G401 (cell line): ENCODE results near the gene ATP6V1D. TPM values are rescaled to one million over a fixed set of nuclear protein-coding genes. Genes with fewer than 3 reads are reported as not detected.
A peak's percentile ranks its signal among the peaks of the same experiment; 100 is the strongest.
"Not testable (repeated sequence)": the region's sequence is repeated elsewhere in the genome, so short reads cannot be mapped to it uniquely, and the experiment has no call there.

Experiments
- DNase-seq: peaks from one replicate; pipeline ENCODE4 v3.0.0-alpha.2; 2015; ENCODE audit warnings: low spot score
- in situ Hi-C: cut with HindIII; loops from 2 replicates; pipeline ENCODE4 v1.10.0; 2016; ENCODE audit warnings: low sequenced_read_pairs, mixed read lengths
- total RNA-seq: library from RNA; depleted of rRNA; stranded (reverse); fragments of >200 nt; shearing (Covaris generic); gene quantifications from 2 replicates; pipeline ENCODE4 v1.2.3, GENCODE V29; 2014

Gene ATP6V1D
- total RNA-seq, 1 experiment from 2014 or later: 168 TPM

DNA sequence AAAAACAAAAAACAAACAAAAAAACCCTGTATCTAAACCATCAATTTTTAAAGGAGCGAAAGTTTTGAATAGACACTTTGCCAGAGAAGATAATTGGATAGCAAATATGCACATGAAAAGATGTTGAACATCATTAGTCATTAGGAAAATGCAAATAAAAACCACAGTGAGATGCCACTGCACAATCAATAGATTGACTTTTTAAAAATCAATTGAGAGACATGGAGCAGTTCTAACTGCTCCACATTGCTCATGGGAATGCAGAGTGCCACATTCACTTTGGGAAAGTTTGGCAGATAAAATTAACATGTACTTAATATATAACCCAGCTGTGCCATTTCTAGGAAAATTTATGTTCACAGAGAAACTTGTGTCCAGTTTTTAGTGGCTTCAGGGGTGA is 13.2 kb upstream of the ATP6V1D start:
- DNase-seq: no peak
- in situ Hi-C loops: no loop called here

DNA sequence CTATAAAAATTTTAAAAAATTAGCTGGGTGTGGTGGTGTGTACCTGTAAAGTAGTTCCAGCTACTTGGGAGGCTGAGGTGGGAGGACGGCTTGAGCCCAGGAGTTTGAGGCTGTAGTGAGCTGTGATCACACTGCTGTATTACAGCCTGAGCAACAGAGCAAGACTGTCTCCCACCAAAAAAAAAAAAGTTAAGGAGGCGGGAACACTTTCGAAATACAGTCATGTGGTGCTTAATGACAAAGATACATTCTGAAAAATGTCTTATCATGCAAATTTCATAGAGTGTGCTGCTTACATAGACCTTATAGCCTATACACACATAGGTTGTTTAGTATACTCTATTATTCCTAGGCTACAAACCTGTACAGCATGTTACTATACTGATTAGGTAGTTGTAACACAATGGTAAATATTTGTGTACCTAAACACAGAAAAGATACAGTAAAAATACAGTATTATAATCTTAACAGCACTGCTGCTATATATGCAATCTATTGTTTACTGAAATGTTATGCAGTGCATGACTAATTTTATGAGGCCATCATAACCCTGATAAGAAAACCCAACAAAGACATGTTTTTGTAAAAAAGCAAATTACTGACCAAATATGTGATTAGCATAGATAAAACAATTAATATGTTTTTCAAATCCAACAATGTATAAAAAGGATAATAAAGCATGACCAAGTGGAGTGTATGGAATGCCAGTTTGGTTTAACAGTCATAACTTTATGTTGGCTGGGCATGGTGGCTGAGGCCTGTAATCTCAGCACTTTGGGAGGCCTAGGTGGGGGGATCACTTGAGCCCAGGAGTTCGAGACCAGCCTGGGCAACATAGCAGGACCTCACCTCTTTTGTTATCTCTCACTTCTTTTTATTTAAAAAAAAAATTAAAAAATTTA is 11.9 kb upstream of the ATP6V1D start:
- no peak for DNase-seq
- in situ Hi-C loops: no loop called here

DNA sequence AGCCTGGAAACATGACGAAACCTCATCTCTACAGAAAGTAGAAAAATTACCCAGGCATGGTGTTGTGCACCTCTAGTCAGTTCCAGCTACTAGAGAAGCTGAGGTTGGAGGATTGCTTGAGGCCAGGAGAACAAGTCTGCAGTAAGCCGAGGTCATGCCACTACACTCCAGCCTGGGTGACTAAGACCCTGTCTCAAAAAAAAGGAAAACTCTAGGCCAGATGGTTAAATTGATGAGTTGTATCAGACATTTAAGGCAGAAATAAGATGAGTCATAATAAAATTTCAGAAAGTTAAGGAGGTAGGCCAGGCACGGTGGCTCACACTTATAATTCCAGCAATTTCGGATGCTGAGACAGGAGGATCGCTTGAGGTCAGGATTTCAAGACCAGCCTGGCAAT is 11.2 kb upstream of the ATP6V1D start:
- no peak for DNase-seq

DNA sequence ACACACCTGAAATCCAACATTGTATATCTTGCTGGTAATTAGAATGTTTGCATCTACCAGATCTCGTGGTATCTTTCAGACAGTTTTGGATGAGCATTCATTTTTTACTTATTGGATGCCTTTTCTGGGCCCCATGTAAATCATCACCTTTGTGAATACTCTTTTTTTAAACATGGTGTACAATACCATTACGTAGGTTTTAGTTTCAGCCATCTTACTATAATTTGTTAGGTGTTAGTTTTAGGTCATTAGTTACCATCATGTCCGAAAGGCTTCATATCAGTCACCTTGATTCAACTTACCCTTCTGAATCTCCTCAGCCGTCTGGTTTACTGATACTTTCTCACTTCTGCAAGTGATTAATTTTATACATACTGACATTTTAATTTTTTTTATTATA is 5.9 kb upstream of the ATP6V1D start:
- in situ Hi-C loops: no loop called here
- no peak for DNase-seq

More for the DNA sequence above, 11.2 kb upstream of the ATP6V1D start:
- in situ Hi-C loops: no loop called here

DNA sequence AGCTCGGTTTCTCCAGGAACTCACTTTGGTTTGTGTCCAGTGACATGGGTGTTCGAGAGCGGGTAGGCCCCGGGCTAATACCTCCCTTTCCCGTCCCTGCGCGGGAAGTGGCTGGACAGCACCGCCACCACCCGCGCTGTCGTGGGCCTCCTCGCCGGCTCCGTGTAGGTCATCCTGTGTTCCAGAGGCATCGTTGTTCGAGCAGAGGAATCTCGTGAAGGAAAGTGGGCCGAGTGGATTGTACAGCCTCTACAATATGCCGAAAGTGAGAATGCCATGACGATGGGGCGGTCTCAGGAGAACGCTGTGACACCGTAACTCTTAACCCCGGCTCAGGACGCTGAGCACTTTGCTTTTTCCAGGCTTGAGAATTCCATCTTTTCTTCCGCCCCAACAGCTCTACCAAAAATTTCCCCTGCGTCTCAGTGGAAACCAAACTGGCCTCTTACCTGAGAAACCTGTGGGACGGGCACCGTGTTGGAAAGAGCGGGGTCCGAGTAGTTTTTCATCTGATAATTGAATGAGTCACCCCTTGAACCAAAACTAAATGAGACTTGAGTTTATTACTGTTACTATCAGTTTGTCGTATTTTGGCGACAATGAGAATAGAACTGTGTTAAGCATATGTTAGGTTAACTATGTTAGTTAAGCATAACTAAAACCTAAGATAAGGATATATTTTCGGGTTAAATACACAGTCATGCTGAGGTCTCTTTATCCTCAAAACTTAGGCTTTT is 1.0 kb upstream of the ATP6V1D start:
- in situ Hi-C loops: no loop called here
- no peak for DNase-seq

DNA sequence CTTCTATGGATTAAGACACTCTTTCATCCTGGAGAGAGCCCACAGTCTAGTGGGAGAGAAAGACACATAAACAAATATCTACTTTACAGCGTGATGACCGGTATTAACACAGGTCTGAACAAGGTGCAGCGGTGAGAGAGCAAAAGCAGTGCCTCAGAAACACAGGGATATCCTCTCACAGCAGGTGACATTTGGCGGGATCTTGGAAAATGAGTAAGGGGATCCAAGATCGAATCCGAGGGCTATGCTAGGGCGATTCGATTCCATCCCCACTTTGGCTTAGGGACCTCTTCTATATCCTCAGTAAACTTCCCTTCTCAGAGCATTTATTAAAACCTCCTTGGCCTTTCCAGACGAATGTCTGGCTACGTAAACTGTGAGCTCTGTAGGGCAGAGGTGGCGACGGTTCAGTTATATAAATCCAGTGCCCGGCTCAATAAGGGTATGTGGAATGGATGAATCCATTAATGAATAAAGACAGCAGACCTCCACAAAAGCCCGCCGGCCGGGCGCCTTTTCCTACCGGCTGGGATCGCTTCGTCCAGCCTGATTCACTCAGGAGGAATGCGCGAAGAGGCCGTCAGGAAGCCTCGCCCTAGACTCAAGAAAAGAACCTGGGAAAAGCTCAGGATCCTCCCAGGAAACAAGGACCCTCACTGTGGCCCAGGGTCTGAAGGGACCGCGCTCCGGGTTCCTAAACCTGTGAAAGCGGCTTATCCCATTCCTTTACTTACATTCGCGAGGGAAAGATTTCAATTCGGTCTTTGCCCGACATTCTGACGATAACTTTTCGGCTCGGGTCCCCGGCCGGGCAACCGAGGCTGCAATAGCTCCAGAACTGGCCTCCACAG is 455 bp downstream of the ATP6V1D start:
- DNase-seq: no peak
- in situ Hi-C loops: no loop called here

DNA sequence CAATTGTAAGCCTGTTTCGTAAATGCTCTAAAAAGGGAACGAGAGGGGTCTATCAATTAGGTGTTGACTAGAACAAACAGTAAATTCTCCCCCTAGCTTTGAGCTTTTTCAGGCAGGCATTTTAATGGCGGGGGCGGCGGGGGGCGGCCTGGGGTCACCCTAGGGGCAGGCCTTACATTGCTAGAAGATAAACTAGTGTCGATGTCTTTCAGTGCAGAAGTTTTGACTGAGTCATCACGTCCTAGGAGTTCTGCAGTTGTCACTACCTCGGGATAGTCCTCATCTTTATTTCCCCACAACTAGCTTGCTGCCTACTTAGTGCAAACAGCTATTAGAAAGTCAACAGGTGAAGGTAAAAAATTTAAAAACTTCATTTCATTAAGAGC is 1.6 kb downstream of the ATP6V1D start:
- in situ Hi-C loops: no loop called here
- no peak for DNase-seq

DNA sequence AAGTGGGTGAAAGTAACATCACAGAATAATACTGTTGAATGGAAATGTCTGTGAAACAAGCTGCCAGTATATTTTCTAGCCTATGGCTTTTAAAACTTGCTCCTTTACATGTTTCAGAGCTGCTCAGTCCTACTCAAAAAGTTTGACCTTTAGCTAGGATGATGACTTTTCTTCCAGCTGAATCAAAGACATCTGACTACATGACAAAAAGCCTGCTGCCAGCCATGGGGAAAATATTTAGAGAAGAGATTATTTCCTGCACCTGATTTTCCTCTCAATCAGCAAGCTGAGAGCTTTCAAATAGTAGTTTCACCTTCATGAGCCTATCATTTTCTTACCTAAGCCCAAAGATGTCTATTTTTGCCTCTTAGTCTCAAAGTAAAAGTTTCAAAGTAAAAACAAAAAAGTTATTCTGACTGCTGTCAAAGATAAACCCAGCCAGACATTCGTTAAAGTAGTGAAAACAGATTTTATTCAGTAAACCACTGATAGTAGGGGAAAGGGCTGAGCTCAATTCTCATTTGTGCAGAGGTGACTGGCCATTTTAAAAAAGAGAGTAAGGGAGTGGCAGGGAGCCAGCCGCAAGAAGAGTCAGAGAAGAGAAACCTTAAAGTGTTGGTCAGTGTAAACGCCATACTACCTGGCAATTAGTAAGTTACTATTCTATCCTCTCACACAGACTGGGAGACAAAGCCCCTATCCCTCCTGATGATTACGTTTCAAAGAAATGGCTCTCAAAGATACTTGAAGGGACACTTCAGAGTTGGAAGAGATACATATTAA is 2.2 kb downstream of the ATP6V1D start:
- in situ Hi-C loops: no loop called here
- no peak for DNase-seq

DNA sequence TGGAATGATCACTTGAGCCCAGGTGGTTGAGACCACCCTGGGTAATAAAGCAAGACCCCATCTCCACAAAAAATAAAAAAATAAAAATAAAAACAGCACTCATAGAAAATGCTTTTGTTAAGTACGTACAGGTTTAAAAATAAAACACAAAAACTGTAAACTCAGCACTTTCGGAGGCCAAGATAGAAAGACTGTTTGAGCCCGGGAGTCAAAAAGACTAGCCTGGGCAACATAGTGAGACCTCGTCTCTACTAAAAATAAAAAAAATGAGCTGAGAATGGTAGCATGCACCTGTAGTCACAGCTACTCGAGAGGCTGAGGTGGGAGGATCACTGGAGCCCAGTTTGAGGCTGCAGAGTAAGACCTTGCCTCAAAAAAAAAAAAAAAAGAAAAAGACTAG is 7.5 kb downstream of the ATP6V1D start:
- in situ Hi-C loops: no loop called here
- DNase-seq: no peak

DNA sequence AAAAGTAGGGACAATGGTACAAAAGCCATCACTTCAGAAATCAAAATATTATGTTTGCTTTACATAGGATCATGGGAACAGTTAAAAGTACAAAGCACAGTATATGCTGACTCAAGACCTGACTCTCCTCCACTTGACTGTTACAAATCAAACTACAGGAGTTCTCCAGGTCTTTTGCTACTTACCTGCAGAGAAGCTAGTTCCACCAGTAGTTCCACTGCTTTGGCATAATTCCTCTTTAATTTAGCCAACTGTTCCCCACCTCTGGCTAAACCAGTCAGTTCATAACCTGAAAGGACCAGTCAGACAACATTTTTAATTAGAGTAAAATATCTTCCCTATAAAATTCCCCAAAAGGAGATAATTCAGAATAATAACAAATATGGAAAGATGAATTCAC is 14.0 kb downstream of the ATP6V1D start:
- in situ Hi-C loops: no loop called here
- DNase-seq: no peak

DNA sequence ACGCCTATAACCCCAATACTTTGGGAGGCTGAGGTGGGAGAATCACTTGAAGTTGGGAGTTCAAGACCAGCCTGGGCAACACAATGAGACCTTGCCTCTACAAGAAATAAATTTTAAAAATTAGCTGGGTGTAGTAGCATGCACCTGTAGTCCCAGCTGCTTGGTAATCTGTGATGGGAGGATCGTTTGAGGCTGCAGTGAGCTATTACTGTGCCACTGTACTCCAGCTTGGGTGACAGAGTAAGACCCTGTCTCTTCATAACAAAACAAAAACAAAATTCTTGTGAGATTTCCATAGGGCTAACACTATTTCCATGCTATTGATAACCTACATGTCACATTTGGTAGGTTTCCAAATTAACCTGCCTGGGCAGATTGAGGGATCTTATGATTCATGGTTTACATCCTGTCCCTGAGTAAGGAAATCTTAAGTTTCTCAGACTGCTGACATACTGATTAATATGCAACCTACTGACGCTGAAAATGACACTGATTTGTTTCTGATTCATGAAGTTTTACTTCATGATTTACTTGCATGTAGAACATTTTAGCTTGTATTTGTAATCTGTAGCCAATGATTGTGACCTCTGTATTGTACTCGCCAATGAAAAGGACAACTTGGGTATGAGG is 15.9 kb downstream of the ATP6V1D start:
- DNase-seq: no peak
- in situ Hi-C loops: no loop called here

DNA sequence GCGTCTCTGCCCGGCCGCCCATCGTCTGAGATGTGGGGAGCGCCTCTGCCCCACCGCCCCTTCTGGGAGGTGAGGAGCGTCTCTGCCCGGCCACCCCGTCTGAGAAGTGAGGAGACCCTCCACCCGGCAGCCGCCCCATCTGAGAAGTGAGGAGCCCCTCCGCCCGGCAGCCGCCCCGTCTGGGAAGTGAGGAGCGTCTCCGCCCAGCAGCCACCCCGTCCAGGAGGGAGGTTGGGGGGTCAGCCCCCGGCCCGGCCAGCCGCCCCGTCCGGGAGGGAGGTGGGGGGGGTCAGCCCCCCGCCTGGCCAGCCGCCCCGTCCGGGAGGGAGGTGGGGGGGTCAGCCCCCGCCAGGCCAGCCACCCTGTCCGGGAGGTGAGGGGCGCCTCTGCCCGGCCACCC is 18.4 kb downstream of the ATP6V1D start:
- DNase-seq, in situ Hi-C loops: not testable (repeated sequence)

DNA sequence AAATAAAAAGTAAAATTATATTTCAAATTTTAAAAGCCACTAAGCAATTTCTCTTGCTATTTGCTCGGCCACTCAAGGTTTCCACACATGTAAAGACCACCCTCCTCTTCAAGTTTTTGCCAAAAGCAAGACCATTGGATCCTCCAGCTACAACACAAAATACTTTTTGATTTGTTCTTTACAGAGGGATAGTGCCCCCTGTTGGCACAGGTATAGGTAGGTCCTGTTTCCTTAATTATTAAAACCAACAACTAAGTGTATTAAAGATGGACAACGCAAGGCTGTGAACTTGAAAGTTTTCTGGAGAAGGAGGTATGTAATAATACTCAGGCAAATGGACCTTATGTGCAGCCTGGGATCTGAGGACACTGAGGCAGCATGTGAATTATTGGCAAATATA is 23.8 kb downstream of the ATP6V1D start:
- DNase-seq: peak; percentile 16
- in situ Hi-C loops: no loop called here

DNA sequence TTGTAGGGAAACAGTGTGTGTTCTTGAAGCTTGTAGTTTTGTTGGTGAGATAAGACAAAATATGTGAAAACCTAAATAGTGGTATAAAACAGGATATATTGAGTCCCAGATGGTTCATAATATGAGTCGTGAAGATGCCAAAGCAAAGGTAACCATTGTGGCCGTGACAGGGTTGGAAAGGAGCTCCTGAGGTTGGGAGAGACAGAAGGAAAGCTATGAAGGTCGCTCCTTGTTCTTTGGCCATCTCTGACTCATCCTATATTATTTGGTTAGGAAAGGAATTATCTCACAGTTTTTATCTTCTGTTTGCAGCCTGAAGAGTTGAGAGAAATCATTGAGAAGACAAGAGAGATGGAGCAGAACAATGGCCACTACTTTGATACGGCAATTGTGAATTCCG is 27.1 kb downstream of the ATP6V1D start:
- no peak for DNase-seq
- in situ Hi-C loops: no loop called here

DNA sequence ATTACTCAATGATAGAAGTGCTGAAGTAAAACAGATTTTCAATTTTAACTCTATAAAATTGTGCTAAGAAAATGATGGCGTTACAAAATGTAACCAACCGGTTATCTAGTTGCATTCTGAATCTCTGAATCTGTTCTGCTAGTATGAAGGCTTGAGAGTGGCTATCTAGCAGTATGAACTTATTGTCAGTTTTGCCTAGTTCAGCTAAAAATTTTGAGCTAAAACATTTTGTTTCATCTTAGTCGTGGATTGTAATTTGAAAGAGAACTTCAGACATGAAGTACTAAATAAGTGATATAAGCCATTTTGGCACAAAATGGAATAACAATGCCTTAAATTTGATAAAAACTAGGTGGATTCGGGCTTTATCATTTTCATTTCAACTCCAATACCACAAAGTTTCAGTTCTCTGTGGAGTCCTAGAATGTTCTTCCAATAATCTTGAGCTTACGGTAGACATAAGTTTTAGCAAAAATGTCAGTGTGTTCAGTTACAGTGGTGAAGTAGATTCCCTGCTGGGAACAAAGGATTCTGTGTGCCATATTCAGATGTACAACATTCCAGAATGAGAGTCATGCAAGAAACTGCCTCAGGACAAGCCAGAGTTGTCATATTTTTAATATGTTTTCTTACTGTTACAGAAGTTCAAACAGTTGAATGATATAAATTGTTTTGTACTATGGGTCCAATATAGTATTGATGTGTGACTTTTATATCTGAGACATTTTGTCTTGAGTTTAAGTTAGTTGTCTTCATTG is 28.1 kb downstream of the ATP6V1D start:
- in situ Hi-C loops: no loop called here

DNA sequence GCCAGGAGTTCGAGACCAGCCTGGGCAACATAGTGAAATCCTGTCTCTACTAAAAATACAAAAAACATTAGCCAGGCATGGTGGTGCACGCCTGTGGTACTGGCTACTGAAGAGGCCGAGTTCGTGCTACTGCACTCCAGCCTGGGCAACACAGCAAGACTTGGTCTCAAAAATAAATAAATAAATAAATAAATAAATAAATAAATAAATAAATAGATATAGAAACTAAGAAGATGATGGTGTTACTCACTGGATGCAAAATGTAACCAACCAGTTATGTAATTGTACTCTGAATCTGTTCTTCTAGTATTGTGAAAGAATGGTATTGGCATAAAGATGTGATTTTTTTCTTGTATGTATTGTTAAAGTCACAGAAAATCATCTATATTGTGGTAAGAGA is 29.9 kb downstream of the ATP6V1D start:
- DNase-seq, in situ Hi-C loops: not testable (repeated sequence)

More for the DNA sequence above, 28.1 kb downstream of the ATP6V1D start:
- no peak for DNase-seq

DNA sequence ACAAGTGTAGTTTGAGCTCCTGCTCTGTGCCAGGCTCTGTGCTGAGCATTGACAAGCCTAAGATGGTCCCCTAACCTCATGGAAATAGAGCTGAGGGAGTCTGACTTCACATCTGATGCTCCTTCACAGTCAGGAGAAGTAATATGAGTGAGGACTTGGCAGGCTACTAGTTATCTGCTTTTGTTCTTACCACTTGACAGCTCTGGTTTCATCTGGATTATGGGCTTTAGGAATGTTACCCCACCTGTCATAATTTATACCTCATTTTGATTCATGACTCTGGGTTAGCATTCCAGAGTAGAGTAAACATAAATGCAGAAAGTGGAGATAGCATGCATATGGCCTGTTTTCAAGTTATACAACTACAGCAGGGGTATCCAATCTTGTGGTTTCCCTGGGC is 40.5 kb downstream of the ATP6V1D start:
- no peak for DNase-seq
- in situ Hi-C loops: no loop called here

DNA sequence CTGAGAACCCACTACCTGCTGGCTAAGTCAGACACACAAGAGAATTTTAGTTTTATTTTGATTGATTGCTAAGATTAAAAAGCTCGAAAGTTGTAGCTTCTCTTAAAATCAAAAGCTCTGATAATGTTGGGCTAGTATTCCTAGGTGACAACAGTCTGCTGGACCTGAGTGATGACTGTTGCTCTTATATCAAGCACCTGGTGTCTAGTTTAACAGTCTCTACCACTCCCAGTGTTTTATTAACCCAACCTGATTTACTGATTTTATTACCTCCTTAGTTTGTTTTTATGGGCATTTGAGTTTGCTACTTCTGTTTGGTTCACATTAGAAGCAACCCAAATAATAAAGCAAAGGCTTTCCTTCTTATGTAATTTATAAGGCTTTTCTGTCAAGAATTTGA is 41.8 kb downstream of the ATP6V1D start:
- no peak for DNase-seq
- in situ Hi-C loops: no loop called here
